KMS-11 (cell line): ENCODE results near the gene CTSA.
A peak's percentile ranks its signal among the peaks of the same experiment; 100 is the strongest.

ENCODE experiments used
- H2AFZ ChIP-seq: fragments of 200-600 bp; sonication (generic); 2 replicates; pipeline ENCODE4 v1.6.1; 2016; ENCODE audit warnings: antibody characterized with exemption, mixed run types, low read depth
- H3K27ac ChIP-seq: fragments of 200-600 bp; sonication (generic); 2 replicates; pipeline ENCODE4 v1.6.1; 2016; ENCODE audit warnings: mild to moderate bottlenecking, mixed run types
- H3K27me3 ChIP-seq: fragments of 200-600 bp; sonication (generic); 2 replicates; pipeline ENCODE4 v1.6.1; 2017; ENCODE audit warnings: mild to moderate bottlenecking, low read depth, mixed run types, moderate library complexity; ENCODE audit not compliant: insufficient read depth
- H3K36me3 ChIP-seq: fragments of 200-600 bp; sonication (generic); 2 replicates; pipeline ENCODE4 v1.6.1; 2017; ENCODE audit warnings: mild to moderate bottlenecking, mixed run types; ENCODE audit not compliant: insufficient read depth
- H3K4me1 ChIP-seq: fragments of 200-600 bp; sonication (generic); 2 replicates; pipeline ENCODE4 v1.6.1; 2016; ENCODE audit warnings: mild to moderate bottlenecking, low read depth, mixed run types; ENCODE audit not compliant: poor library complexity, severe bottlenecking
- H3K4me2 ChIP-seq: fragments of 200-600 bp; sonication (generic); 2 replicates; pipeline ENCODE4 v1.7.0; 2016; ENCODE audit warnings: mild to moderate bottlenecking, mixed run types
- H3K4me3 ChIP-seq: fragments of 200-600 bp; sonication (generic); IDR thresholded peaks from 2 replicates; pipeline ENCODE4 v1.6.1; 2017; ENCODE audit warnings: low read depth, low read length, mixed read lengths; ENCODE audit not compliant: insufficient read depth
- H3K79me2 ChIP-seq: fragments of 200-600 bp; sonication (generic); 2 replicates; pipeline ENCODE4 v1.6.1; 2016; ENCODE audit warnings: low read depth, mixed run types; ENCODE audit not compliant: insufficient read depth
- H3K9ac ChIP-seq: fragments of 200-600 bp; sonication (generic); 2 replicates; pipeline ENCODE4 v1.6.1; 2016; ENCODE audit warnings: mild to moderate bottlenecking, mixed run types
- H4K20me1 ChIP-seq: fragments of 200-600 bp; sonication (generic); 2 replicates; pipeline ENCODE4 v1.6.1; 2016; ENCODE audit warnings: mild to moderate bottlenecking, mixed run types; ENCODE audit not compliant: insufficient read depth
- CTCF ChIP-seq: fragments of 200-600 bp; sonication (generic); conservative IDR thresholded peaks from 2 replicates; pipeline ENCODE4 v1.6.1; 2017; ENCODE audit warnings: low read depth, mild to moderate bottlenecking, antibody characterized with exemption, low read length, moderate library complexity, mixed read lengths

The CTSA gene

DNA sequence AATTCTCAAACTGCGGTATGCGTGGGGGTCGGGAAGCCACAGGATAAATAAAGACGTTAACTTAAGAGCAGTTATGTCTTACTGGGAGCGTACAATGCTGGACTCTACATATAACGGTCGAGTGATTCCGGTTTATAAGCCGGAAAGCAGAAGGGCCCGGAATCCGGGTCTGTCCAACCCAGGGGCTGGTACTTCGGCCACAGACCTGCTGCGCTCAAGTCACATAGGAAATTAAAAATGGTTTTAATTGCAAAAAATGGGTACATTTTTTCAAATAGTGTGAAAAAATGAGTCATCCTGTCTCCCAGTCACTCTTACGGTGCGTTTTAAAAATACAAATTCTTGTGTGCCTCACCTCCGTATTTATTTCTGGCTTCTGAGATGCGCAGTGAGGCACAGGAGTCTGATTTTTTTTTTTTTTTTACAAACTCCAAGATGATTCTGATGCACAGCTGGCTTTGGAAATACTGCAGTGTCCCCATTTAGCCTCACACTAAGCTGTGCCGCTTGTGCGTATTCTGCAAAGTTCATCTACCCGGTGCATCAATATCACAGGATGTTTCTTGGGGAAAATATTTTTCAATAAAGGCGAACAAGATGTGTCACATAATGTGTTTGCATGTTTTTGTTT lies 44.4 kb downstream of the CTSA start:
- Histone ChIP-seq H3K27ac (peak overlapping the region; percentile 98; the same call in 1 of the 2 replicates), H3K27me3 (no peaks in the 10 kb centered on the region), H3K4me2 (peak overlapping the region; percentile 97), H3K36me3 (0 out of 2 replicates have a peak, but pooled peaks cover 3% of the 10 kb centered on the region), H4K20me1 (no peaks in the 10 kb centered on the region), H3K79me2 (peaks cover 7% of the 10 kb centered on the region; the same call in 1 of the 2 replicates), H2AFZ (peak overlapping the region; percentile 63), H3K4me3 (no peak overlapping the region), H3K4me1 (peaks cover 13% of the 10 kb centered on the region), H3K9ac (peak overlapping the region; percentile 99; the same call in 1 of the 2 replicates)
- TF ChIP-seq CTCF, result no peak

DNA sequence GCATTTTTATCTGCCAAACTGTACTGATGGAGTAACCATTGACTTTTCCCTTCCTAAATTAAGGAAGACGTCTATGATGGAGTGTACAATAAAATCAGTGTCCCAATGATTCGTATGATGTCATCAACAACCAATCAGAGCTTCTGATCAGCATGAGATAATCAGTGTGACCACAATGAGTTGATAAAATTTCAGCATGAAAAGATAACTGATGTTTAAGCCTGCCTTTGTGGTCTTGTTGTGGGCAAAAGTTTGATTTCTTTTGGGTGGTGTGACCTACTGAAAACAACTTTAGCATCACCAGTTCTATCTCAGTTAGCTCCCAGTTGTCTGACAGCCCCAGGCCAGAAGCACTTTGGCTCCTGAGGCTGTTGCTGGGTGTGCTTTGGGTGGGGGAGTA lies 46.6 kb downstream of the CTSA start:
- Histone ChIP-seq H3K4me3 (no peak overlapping the region), H4K20me1 (no peaks in the 10 kb centered on the region), H3K36me3 (peaks cover 7% of the 10 kb centered on the region; the same call in 1 of the 2 replicates), H2AFZ (no peak overlapping the region), H3K9ac (no peak overlapping the region), H3K27me3 (no peaks in the 10 kb centered on the region), H3K4me2 (no peak overlapping the region), H3K4me1 (peaks cover 13% of the 10 kb centered on the region), H3K79me2 (peaks cover 7% of the 10 kb centered on the region; the same call in 1 of the 2 replicates), H3K27ac (no peak overlapping the region)
- no peak for TF ChIP-seq CTCF

GRCh38 chr20:45938727-45939438 lies 47.7 kb downstream of the CTSA start:
- TF ChIP-seq CTCF, result no peak
- no peaks in the 10 kb centered on the region for H4K20me1 ChIP-seq
- no peak overlapping the region for H3K4me3 ChIP-seq
- peaks cover 7% of the 10 kb centered on the region; the same call in 1 of the 2 replicates for H3K36me3 ChIP-seq
- no peak overlapping the region for H2AFZ ChIP-seq
- H3K4me2 ChIP-seq, result no peak overlapping the region
- peaks cover 5% of the 10 kb centered on the region for H3K4me1 ChIP-seq
- H3K27me3 ChIP-seq, result no peaks in the 10 kb centered on the region
- H3K27ac ChIP-seq, result no peak overlapping the region
- H3K9ac ChIP-seq, result no peak overlapping the region
- peaks cover 7% of the 10 kb centered on the region; the same call in 1 of the 2 replicates for H3K79me2 ChIP-seq

GRCh38 chr20:45940053-45940452 lies 48.9 kb downstream of the CTSA start:
- peaks cover 7% of the 10 kb centered on the region; the same call in 1 of the 2 replicates for H3K79me2 ChIP-seq
- H3K27ac ChIP-seq, result no peak overlapping the region
- H3K36me3 ChIP-seq, result peaks cover 7% of the 10 kb centered on the region; the same call in 1 of the 2 replicates
- H4K20me1 ChIP-seq, result no peaks in the 10 kb centered on the region
- no peak overlapping the region for H3K4me3 ChIP-seq
- no peak overlapping the region for H3K4me2 ChIP-seq
- no peaks in the 10 kb centered on the region for H3K27me3 ChIP-seq
- TF ChIP-seq CTCF, result no peak
- peaks cover 5% of the 10 kb centered on the region for H3K4me1 ChIP-seq
- H3K9ac ChIP-seq, result no peak overlapping the region
- no peak overlapping the region for H2AFZ ChIP-seq
